GM12878 (cell line): Measurements from ENCODE around the gene CAB39L. TPM values are rescaled to one million over a fixed set of nuclear protein-coding genes. Genes with fewer than 3 reads are reported as not detected.

ENCODE experiments used
- BHLHE40 ChIP-seq, 2 experiments: fragments of 450-650 bp in 1 of 2; IDR thresholded peaks; 2 replicates each; pipeline ENCODE4 v1.6.1; 2011 to 2017; ENCODE audit warnings: low read depth in 2 of 2, borderline replicate concordance in 1 of 2, improper control_type of control experiment in 1 of 2, low read length in 1 of 2, mild to moderate bottlenecking in 1 of 2
- BRCA1 ChIP-seq: IDR thresholded peaks from 2 replicates; pipeline ENCODE4 v1.6.1; 2011; ENCODE audit warnings: low read depth, low read length, improper control_type of control experiment
- FOXM1 ChIP-seq: IDR thresholded peaks from 2 replicates; pipeline ENCODE4 v1.6.1; 2012; ENCODE audit warnings: low read depth, mild to moderate bottlenecking, inconsistent platforms, low read length, moderate library complexity
- HSF1 ChIP-seq: fragments of 150-350 bp; IDR thresholded peaks from 2 replicates; pipeline ENCODE4 v1.6.1; 2014; ENCODE audit warnings: mild to moderate bottlenecking, low read depth, low read length
- IRF5 ChIP-seq: fragments of 450-650 bp; IDR thresholded peaks from 2 replicates; pipeline ENCODE4 v1.6.1; 2017; ENCODE audit warnings: borderline replicate concordance
- JUND ChIP-seq: IDR thresholded peaks from 2 replicates; pipeline ENCODE4 v1.6.1; 2012; ENCODE audit warnings: low read depth, mild to moderate bottlenecking, low read length, improper control_type of control experiment, moderate library complexity
- LARP7 ChIP-seq: fragments of 450-650 bp; IDR thresholded peaks from 2 replicates; pipeline ENCODE4 v1.6.1; 2017; ENCODE audit warnings: mild to moderate bottlenecking
- MTA2 ChIP-seq: fragments of 450-650 bp; IDR thresholded peaks from 2 replicates; pipeline ENCODE4 v1.6.1; 2016; ENCODE audit warnings: low read depth, mild to moderate bottlenecking, moderate library complexity
- MXI1 ChIP-seq: fragments of 150-350 bp; IDR thresholded peaks from 2 replicates; pipeline ENCODE4 v1.6.1; 2011; ENCODE audit warnings: low read depth, mild to moderate bottlenecking, inconsistent platforms, low read length, improper control_type of control experiment
- NFIC ChIP-seq: IDR thresholded peaks from 2 replicates; pipeline ENCODE4 v1.6.1; 2012; ENCODE audit warnings: low read depth, mild to moderate bottlenecking, inconsistent platforms, low read length, moderate library complexity
- NFYB ChIP-seq: IDR thresholded peaks from 2 replicates; pipeline ENCODE4 v1.6.1; 2011; ENCODE audit warnings: low read depth, mild to moderate bottlenecking, low read length, improper control_type of control experiment, moderate library complexity; ENCODE audit not compliant: insufficient read depth
- PAX8 ChIP-seq: fragments of 450-650 bp; IDR thresholded peaks from 2 replicates; pipeline ENCODE4 v1.6.1; 2017; ENCODE audit warnings: mild to moderate bottlenecking, moderate library complexity
- POLR2AphosphoS2 ChIP-seq: IDR thresholded peaks from 2 replicates; pipeline ENCODE4 v1.6.1; 2011; ENCODE audit warnings: low read depth, mild to moderate bottlenecking, low read length, improper control_type of control experiment, moderate library complexity
- POLR2AphosphoS5 ChIP-seq: IDR thresholded peaks from 2 replicates; pipeline ENCODE4 v1.6.1; 2011; ENCODE audit warnings: mild to moderate bottlenecking, low read length, inconsistent platforms
- RBBP5 ChIP-seq: fragments of 200-600 bp; sonication (generic); conservative IDR thresholded peaks from 2 replicates; pipeline ENCODE4 v1.6.1; 2016
- RCOR1 ChIP-seq: conservative IDR thresholded peaks from 2 replicates; pipeline ENCODE4 v1.6.1; 2012; ENCODE audit warnings: low read depth, low read length, improper control_type of control experiment
- SPI1 ChIP-seq: IDR thresholded peaks from 2 replicates; pipeline ENCODE4 v1.6.1; 2011; ENCODE audit warnings: low read depth, mild to moderate bottlenecking, low read length, moderate library complexity, borderline replicate concordance; ENCODE audit not compliant: insufficient read depth
- SREBF1 ChIP-seq: IDR thresholded peaks from 2 replicates; pipeline ENCODE4 v1.6.1; 2012; ENCODE audit warnings: mild to moderate bottlenecking, low read length
- SUZ12 ChIP-seq: fragments of 200-600 bp; sonication (generic); IDR thresholded peaks from one replicate; pipeline ENCODE4 v1.6.1; 2018; ENCODE audit warnings: antibody characterized with exemption, mild to moderate bottlenecking; ENCODE audit not compliant: unreplicated experiment
- TAF1 ChIP-seq: IDR thresholded peaks from 2 replicates; pipeline ENCODE4 v1.6.1; 2011; ENCODE audit warnings: mild to moderate bottlenecking, low read depth, low read length, borderline replicate concordance
- TBL1XR1 ChIP-seq: IDR thresholded peaks from 2 replicates; pipeline ENCODE4 v1.6.1; 2012; ENCODE audit warnings: low read depth, low read length, improper control_type of control experiment
- TCF3 ChIP-seq: IDR thresholded peaks from 2 replicates; pipeline ENCODE4 v1.6.1; 2012; ENCODE audit warnings: low read depth, mild to moderate bottlenecking, low read length, borderline replicate concordance; ENCODE audit not compliant: insufficient read depth
- YBX1 ChIP-seq: fragments of 450-650 bp; IDR thresholded peaks from 2 replicates; pipeline ENCODE4 v1.6.1; 2016; ENCODE audit warnings: antibody characterized with exemption
- ZBTB33 ChIP-seq: fragments of 450-650 bp; IDR thresholded peaks from 2 replicates; pipeline ENCODE4 v1.6.1; 2017; ENCODE audit warnings: mild to moderate bottlenecking
- ZNF207 ChIP-seq: fragments of 450-650 bp; IDR thresholded peaks from 2 replicates; pipeline ENCODE4 v1.6.1; 2014; ENCODE audit warnings: antibody characterized with exemption, mild to moderate bottlenecking, borderline replicate concordance
- ZNF24 ChIP-seq: fragments of 450-650 bp; IDR thresholded peaks from 2 replicates; pipeline ENCODE4 v1.6.1; 2017; ENCODE audit warnings: antibody characterized with exemption, mild to moderate bottlenecking
- polyA plus RNA-seq, 11 experiments: library from polyadenylated mRNA; depleted of rRNA in 4 of 11; unstranded in 6 of 11; stranded (reverse) in 5 of 11; fragments of >200 nt; fragmentation: Nextera tagmentation in 4 of 11; fragmentation: Illumina TruSeq in 1 of 11; extraction: Ambion mirVana in 4 of 11; extraction: Trizol in 1 of 11; gene quantifications; 1 replicate in 1 of 11; 2 replicates in 10 of 11; pipeline versions ENCODE4 v1.2.1 to v1.2.3, GENCODE V29; 2011 to 2016; ENCODE audit warnings: inconsistent platforms in 2 of 11, missing spikeins in 2 of 11, low read depth in 1 of 11
- total RNA-seq, 4 experiments: library from RNA; depleted of rRNA in 3 of 4; stranded (reverse); fragments of >200 nt in 3 of 4; fragmentation: Illumina TruSeq in 1 of 4; extraction: Trizol in 1 of 4; gene quantifications; 2 replicates each; pipeline versions ENCODE4 v1.2.1 to v1.2.3, GENCODE V29; 2013 to 2021

Gene CAB39L
- total and polyA plus RNA-seq, 10 of the 15 experiments (the other 5 are each of a cell fraction or from before 2014, with no cell fraction given) = 0.88 to 3.0 (median 1.7) TPM

- TF ChIP-seq POLR2AphosphoS2 (0 out of 2 replicates have a peak, but pooled peaks have one; percentile 67), LARP7 (0 out of 2 replicates have a peak, but pooled peaks have one; percentile 32), BHLHE40 (IDR thresholded peaks at IDR 0.05; ENCODE audit: borderline replicate concordance in 1 of 2, low read depth in 2 of 2, low read length in 1 of 2) (peak; percentile 20 to 59; a peak in 2 of 4 replicates), RBBP5 (no peak), NFYB (peak; percentile 91), JUND (no peak), SPI1 (0 out of 2 replicates have a peak, but pooled peaks have one; percentile 10), ZNF207 (0 out of 2 replicates have a peak, but pooled peaks have one; percentile 51), ZNF24 (peak; percentile 79; the same call in 1 of the 2 replicates), MTA2 (peak; percentile 55), NFIC (no peak), PAX8 (peak; percentile 84; the same call in 1 of the 2 replicates), SUZ12 (no peak), POLR2AphosphoS5 (peak; percentile 77; the same call in 1 of the 2 replicates), MXI1 (0 out of 2 replicates have a peak, but pooled peaks have one; percentile 52), YBX1 (no peak), HSF1 (no peak), BRCA1 (peak; percentile 74), SREBF1 (peak; percentile 14; the same call in 1 of the 2 replicates), TAF1 (peak; percentile 51), RCOR1 (peak; percentile 95), IRF5 (peak; percentile 55; the same call in 1 of the 2 replicates), TCF3 (peak; percentile 77; the same call in 1 of the 2 replicates), ZBTB33 (no peak), TBL1XR1 (peak; percentile 37; the same call in 1 of the 2 replicates), FOXM1 (no peak)
Measured at GRCh38 chr13:49443704-49444523, at the start of gene CAB39L, which contains the start of gene SETDB2 (continued).
